GM13976 (cell line): ENCODE results near the gene CLASP1.

Source experiments
- DNase-seq: peaks from one replicate; pipeline ENCODE4 v3.0.0; 2012; ENCODE audit warnings: low spot score
- in situ Hi-C: fragments of 300-500 bp; cut with MboI; formaldehyde crosslinking; loops from one replicate; pipeline ENCODE4 v1.12.0; 2022; ENCODE audit warnings: low sequenced_read_pairs, mixed read lengths, inconsistent platforms; ENCODE audit not compliant: unreplicated experiment
- TF ChIP-seq, protein P1 (sequence below): IDR thresholded peaks from 2 replicates; pipeline ENCODE4 v1.5.1; 2012; ENCODE audit warnings: borderline replicate concordance, mild to moderate bottlenecking; ENCODE audit not compliant: insufficient read depth; ENCODE audit errors: extremely low read depth, missing control alignments, control extremely low read depth

CLASP1 gene

DNA sequence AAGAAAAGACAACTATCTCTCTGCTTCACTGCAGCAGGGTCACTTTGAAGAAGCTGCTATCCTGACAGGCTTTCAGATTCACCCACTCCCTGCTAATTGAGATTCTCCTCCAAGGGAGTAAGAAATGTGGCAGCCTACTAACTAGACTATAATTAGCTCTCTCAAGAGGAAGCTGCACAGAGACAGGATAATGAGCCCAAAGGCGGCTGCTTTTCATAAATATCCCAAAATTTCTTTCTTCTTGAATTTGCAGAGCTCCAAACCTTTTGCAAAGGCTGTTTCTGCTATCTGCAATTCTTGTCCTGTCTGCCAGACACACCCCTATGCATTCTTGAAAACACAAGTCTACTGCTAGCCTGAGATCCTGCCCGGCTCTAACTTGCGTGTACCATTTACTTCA is 172.6 kb downstream of the CLASP1 start:
- TF ChIP-seq, protein P1, sequence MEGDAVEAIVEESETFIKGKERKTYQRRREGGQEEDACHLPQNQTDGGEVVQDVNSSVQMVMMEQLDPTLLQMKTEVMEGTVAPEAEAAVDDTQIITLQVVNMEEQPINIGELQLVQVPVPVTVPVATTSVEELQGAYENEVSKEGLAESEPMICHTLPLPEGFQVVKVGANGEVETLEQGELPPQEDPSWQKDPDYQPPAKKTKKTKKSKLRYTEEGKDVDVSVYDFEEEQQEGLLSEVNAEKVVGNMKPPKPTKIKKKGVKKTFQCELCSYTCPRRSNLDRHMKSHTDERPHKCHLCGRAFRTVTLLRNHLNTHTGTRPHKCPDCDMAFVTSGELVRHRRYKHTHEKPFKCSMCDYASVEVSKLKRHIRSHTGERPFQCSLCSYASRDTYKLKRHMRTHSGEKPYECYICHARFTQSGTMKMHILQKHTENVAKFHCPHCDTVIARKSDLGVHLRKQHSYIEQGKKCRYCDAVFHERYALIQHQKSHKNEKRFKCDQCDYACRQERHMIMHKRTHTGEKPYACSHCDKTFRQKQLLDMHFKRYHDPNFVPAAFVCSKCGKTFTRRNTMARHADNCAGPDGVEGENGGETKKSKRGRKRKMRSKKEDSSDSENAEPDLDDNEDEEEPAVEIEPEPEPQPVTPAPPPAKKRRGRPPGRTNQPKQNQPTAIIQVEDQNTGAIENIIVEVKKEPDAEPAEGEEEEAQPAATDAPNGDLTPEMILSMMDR = no peak
- DNase-seq = no peak
- in situ Hi-C loops = no loop called here

DNA sequence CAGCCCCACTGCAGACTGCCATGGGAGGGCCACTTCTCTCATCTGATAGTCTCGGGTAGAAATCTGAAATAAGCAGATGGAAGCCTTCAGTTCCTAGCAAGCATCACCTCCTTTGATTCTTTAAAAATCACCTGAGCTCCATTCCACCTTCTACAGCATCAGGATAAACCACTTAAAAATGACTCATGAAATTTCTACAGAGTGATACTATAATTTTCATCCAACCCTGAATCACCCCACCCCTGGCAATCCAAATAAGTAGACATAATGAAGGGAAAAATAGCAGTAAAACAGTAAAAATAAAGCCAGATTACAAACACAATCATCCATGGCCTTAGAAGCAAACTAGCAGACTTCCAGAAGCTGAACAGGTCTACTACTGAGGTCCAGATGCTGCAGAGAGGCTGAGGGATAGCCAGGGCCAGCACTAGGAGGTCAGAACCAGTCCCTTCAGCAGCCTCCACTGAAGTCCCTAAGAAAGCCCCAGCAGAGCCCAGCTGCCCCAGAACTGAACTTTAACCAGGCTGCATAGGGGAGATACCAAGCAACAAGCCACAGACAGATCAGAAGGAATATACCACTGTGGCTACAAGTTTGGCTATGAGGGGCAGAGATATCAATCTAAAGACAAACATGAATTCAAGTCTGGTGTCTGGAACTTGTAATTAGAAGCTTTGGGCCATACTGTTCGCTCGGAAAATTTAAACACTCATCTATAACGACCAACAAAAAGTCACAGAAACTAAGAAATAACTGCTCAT is 173.3 kb downstream of the CLASP1 start:
- in situ Hi-C loops = no loop called here
- no peak for DNase-seq
- TF ChIP-seq, protein P1 = no peak

DNA sequence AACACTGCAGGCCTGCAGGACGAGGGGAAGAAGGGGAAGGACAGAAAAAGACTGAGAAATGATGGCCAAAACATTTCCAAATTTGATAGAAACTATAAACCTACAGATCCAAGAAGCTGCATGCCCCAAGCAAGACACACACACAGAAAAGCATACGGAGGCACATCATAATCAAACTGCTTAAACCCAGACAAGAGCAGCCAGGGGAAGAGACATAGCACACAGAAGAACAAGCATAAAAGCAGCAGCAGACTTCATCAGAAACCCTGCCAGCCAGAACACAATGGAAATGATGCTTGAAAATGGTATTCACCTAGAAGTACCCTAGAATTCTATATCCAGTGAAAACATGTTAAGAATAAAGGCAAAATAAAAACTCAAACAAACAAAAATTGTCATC is 175.8 kb downstream of the CLASP1 start:
- TF ChIP-seq, protein P1 = no peak
- in situ Hi-C loops = no loop called here
- no peak for DNase-seq

DNA sequence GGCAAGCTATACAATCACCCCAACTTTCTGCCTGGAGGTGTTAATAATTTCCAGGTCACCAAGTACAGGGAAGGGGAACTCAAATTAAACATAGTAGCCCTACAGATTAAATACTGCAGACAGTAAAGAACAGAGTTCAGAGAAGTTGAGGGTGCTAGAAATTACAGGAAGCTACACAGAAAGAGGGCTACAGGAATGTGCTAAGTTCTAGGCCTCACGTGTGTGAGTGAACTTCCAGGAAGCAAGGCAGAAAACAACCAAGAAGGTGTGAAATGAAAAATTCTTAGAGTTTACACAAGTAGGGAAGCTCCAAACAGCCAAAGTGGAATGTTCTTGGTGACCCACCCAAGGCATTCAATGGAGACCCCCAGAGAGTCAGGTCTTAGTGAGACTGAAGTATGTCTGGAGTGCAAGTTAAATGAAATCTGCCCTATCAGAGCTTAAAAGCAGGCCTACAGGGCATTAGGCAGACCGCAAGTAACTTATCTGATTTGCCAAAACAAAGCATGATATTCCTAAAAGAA is 176.7 kb downstream of the CLASP1 start:
- in situ Hi-C loops = no loop called here
- DNase-seq = no peak
- TF ChIP-seq, protein P1 = no peak

DNA sequence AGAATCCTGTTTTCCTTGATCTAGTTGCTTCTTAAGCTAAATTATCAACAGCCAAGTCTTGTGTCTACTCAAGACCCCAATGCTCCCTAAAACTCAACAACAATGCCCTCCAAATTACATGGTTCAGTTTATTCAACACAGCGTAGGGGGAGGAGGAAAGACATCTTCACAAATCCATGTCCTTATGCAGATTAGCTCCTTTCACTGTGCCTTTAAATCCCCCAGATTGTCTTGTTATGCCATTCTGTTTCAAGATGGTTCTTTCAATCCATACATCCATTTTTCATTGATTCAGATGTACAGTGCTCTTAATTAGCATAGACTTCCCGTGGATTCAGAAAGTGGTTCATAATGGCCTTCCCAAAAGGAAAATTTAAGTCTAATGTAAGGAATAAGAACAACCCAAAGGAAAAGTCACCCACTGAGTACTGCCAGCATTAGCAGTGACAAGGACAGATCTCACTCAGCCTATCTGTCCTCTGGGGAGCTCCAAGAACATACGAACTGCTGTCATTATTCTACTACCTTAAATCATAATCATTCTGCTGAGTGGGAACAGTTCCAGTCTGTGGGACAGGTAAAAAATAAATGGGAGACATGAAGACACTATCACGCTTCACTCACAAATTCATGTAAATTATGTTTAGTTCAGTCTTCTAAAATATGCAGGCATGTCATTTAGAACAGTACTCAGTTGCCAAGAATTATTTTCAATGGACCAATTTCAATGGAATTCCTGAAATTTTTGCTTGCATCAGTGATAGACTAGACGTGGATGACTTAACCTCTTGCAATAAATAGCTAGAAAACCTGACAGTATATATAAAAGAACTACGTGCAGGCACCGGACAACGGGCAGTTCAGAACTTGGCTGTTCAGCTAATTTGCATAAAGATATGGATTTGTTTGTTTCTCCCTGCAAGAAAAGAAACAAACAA is 177.5 kb downstream of the CLASP1 start:
- TF ChIP-seq, protein P1 = no peak
- in situ Hi-C loops = no loop called here
- DNase-seq = no peak

DNA sequence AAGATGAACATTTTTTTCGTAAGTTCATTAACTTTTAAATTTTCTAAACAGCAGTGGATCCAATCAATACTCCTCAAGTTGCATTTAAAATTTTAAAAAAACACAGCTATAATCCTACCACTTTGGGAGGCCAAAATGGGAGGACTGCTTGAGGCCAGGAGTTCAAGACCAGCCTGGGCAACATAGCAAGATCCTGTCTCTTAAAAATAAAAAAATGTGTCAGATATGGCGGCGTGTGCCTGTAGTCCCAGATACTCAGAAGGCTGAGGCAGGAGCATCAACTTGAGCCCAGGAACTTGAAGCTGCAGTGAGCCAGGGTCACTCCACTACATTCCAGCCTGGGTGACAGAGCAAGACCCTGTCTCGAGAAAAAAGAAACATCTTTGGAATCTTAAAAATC is 178.3 kb downstream of the CLASP1 start:
- DNase-seq = no peak
- in situ Hi-C loops = no loop called here
- TF ChIP-seq, protein P1 = no peak
